Fibroblast of skin of right quadriceps (primary cell): ENCODE data around the gene SLC35F3.
A peak's percentile ranks its signal among the peaks of the same experiment; 100 is the strongest.

ENCODE experiments used
- DNase-seq: peaks from one replicate; pipeline ENCODE4 v3.0.0-alpha.2; 2013

The SLC35F3 gene

DNA sequence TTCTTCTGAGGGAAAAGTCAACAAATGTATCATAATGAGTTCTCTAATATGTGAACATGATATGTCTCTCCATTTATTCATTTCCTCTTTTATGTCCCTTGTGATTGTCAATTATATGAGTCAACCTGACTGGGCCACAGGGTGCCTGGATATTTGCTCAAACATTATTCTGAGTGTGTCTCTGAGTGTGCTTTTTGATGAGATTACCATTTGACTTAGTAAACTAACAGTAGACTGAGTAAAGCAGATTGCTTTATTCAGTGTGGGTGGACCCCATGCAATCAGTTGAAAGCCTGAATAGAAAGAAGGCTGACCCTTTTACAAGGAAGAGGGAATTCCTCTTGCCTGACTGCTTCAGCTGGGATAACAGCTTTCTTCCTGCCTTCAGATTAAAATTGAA lies 142.6 kb downstream of the SLC35F3 start:
- no peak for DNase-seq

DNA sequence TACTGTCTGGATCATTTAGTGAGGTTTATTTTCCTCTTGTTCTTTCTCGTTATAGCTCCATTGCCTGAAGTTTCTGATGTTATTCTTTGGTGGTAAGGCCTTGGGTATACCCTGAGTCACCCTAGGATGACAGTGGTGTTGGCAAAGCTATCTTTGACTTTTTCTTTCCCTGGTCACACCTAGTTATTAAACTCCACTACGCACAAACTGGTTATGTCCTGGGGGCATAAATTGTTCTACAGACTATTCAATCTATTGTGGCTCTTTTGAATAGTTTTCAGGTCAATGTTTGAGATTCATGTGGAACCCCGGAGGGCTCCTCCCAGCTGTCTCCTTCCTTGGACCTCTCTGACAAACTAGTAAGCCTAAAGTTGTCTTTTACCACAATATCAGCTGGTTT lies 157.7 kb downstream of the SLC35F3 start:
- no peak for DNase-seq

DNA sequence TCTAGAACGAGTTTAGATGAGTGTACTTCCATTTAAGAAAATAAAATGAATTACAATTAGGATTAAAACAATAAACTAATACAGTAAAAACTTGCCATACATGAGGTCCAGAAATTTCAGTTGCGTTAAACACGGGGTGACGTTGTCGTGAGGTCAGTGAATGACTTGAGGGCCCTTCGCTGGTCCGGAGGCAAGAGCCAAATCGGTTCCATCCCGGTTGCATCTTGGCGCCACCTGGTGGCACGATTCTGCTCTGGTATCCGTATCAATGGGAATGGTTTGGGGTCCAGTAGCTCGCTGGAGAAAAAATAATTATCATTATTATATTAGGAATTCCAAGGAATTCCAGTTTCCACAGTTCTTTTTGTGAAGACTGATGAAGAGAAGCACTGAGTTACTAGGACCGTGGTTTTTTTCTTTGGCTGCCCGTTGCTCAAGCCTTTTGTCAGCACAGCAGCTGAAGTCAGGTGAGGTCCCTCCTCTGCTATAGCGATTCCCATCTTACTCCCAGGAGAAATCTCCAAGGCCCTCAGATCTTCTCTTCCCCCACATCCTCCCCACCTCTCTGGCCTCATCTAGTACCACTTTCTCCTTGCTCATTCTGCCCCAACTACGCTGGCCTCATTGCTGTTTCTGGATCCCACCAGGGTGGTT lies 161.4 kb downstream of the SLC35F3 start:
- peak; percentile 54 for DNase-seq

DNA sequence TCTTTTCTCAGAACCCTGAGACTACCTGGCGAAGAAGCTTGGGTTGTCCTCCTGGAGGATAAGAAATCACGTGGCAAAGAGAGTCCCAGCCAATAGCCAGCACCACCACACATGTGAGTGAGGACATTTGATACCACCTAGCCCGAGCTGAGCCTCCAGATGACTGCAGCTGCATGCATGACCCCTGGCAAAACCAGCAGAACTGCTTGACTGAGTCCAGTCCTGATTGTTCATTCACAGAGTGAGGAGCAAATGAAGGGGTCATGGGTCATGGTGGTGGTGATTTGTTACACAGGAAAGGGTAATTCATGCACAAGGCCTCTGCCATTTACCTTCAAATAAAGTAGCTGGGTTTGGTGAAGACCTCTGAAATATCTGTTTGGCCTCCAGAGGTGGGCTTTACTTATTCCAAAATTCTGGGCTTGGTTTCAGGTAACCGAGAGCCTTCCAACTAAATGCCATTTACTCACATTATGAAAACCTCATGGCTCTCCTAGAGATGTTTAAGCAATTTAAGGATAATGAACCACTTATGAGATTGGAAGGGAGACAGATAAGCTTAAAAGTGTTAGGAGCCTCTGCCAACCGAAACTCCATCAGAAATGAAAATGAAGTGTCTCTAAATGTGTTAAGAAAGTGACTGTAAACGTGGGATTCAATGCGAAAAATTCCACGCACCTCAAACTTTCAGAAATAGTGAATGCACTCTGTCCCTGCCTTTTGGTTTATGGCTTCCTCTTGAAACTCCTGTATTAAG lies 163.3 kb downstream of the SLC35F3 start:
- no peak for DNase-seq

DNA sequence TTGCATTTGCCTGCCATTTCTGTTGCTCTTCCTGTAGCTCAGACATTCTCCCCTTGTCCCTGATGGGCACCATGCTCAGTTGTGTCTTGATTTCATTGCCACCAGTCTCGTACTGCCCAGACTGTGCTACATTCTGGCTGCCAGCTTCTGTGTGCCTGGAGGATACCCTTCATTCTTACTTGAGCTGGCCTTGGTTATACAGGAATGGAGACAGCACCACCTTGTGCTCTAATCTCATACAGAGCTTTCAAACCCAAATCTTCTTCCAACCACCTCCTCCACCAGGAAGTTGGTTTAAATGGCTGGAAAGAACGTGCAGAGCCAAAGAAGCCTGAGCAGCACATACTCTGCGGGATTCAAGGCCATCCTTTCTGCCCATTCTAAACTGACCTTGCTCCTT lies 165.3 kb downstream of the SLC35F3 start:
- DNase-seq, result no peak

DNA sequence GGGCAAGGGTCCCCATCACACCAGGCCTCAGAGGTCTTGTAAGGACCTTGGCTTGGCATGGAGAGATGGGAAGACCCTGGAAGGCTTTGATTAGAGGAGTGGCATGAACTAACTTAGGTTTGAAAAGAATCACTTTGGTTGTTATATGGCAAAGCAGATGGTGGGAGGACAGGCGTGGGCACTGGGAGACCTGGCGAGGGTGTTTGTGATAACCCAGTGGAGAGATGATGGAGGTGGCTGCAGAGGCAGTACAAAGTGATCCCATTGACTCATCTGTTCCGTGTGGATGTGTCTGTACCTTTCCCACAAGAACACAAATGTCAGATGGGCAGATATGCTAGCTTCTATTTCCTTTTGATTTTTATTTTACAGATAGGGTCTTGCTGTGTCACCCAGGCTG lies 168.3 kb downstream of the SLC35F3 start:
- DNase-seq, result no peak

DNA sequence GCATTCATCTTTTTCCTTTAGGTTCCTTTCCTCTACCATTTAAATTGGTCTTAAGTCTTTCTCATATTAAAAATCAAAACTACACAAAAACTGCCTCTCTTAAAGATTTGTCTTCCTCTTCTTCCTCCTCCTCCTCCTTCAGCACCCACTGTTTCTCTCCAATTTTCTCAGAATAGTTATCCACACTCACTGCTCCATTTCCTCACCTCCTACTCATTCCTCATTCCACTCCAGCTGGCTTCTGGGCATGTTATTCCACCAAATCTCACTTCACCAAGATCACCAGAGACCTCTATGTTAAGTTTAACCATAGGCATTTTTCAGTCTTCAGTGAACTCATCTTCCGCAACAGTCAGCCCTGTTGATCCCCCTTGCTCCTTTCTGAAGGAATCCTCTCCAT lies 173.7 kb downstream of the SLC35F3 start:
- no peak for DNase-seq

DNA sequence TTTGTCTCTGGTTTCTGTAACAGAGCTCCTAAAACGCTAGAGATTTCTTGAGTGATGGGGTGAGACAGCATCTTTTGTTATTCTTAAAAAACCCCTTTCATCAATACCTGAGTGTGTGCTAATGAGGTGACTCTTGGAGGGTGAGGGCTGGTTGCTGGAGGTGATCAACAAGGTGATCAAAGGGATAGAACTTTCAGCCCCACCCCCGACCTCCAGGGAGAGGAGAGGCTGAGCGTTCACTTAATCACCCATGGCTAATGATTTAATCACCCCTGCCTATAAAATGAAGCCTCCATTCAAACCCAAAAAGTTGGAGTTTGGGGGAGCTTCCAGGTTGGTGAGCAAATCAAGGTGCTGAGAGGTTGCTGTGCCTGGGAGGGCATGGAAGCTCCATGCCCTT lies 175.4 kb downstream of the SLC35F3 start:
- no peak for DNase-seq

DNA sequence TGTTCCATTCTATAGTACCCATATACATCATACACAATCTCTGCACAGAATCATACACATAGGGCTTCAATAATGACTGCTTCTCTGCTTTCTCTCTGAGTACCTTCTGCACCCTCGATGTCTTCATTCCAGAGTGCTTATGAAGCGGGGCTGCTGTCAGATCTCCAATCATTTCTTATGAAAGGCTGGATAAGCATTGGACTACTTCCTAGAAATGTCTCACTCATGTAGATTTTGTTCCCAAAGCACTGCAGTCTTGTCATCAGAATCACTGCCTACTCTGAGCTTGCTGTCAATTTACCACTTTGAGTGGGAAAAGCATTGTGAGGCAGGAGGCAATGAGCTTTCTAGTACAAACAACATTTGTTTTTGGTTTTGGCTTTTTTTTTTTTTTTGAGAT lies 179.0 kb downstream of the SLC35F3 start:
- no peak for DNase-seq

DNA sequence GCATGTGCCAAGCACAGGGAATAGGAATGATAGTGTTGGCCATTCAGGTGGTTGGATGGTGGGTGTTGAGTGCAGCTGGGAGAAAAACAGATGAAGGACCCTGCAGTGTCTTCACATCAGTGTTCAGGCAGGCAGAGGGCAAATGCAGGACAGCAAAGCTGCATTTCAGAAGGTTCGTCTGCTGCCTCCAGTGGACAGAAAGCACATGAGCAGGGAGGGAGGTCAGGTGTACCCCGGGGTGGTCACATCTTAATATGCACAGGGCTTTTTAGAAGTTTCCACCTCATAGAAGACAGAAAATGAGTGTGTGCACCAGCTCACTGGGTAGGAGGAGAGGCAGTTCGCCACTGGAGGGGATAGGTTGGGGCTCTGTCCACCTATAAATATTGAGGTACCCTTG lies 184.9 kb downstream of the SLC35F3 start:
- DNase-seq, result no peak

DNA sequence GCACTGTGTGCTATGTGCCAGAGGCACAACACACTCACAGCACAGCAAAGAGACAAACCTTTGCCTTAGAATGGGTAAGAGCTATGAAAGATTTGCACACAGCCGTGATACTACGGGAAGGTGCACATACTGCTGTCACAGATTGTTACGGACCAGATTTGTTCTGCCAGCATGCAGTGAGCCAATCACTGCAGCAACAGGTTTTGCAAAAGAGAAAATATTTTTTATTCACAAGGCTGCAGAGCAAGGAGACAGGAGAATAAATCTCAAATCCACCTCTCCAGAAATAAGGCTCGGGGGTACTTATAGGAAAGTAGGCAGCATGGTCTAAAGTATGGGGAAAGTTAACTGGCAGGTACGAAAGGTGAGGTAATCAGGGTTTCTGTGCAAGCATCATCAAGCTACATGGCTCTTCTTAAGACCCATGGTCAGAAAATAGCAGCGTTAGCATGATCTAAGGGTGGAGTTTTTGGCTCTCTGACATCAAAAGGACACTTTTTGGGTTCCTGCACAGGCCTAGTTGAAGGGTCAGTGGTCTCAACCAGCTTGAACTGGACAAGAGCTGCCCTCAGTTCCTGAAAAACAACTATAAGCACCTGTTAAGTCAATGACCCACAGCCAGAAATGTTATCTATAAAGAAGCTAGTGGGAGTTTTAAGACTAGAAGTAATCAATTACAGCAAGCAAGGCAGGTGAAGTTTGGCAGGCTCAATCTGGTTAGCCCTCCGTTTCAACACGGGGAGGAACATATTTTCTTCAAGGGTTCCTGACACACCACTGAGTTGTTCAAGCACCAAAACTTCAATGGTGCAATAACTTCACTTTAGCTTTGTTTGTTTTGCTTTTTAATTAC lies 186.0 kb downstream of the SLC35F3 start:
- no peak for DNase-seq

DNA sequence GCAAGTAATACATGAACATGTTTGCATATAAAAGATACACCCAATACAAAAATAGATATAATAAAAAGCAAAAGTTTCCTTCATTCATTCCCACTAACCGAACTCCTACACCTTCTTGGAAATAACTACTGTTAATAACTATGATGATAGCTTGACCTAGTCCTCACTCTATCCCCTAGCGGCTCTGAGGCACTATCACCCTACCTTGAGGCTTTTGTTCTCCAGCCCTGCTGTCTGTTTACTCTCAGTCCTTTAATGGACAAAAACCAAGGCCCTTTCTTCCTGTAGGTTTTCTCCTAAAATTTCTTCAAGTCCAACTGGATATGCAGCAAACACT lies 186.6 kb downstream of the SLC35F3 start:
- no peak for DNase-seq

DNA sequence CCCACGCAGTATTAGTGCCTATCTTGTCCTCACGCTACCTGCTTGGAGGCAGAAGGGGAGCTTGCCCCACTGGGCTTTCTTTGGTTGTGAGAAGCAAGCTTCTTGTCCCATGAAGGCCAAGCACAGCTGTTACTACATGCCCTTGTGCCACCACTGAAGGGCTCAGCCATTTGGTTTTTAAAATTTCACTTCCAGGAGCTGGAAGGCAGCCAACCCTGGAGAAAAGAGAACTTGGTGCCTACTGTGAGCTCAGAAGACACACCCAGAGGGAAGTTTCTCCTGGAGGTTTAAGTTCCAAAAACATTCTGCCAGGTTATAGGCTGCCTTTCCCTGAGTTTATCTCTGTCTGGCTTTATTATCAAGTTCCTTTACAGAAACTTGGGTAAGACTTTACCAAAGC lies 187.4 kb downstream of the SLC35F3 start:
- no peak for DNase-seq

DNA sequence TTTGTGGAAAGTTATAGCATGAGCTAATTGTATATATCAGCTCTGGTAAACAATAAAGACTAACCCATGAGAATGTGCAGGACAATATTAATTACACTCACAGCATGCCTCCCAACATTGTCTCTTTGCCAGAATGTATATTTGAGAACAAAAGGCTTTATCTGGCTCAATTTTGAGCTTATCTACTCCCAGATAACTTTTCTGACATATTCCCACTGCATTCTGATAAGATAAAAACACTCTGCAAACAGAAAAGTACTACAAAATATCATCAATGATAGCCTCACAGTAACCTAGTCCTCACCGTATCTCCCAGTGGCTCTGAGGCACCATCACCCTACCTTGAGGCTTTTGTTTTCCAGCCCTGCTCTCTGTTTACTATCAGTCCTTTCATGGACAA lies 188.6 kb downstream of the SLC35F3 start:
- no peak for DNase-seq

DNA sequence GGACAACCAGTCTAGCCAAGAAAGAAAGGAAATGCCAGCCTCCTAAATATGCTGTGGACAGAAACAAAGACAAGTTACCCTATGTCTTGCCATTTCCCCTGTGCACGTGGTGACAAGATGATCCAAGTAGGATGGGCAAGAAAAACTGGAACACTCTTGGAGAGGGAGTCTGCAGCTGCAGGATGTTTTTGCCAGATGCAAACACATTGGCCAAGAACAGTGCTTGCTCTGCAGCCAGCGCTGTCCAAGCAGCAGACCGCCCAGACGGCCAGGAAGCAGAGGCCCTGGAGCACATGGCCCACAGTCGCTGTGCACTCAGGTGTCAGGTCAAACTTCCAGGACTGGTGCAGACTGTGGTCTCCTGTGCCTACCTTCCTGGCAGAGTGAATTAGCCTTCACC lies 189.3 kb downstream of the SLC35F3 start:
- DNase-seq, result no peak

DNA sequence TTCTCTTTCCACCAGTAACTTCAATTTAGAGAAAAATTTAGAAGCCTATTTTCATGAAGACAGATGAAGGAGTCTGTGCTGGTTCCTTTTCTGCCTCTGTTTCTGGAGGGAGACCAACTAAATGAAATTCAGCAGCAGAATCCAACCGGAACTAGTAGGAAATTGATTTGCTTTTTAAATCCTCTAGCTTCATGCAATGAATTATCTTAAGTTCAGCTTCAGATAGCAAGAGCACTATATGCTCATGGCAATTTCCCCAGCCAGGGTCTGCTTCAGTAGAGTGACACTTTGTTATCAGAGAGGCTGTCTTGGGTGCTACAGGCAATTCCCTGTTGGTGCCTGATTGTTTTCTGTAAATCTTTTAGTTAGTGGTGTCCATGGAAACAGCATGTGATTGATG lies 189.7 kb downstream of the SLC35F3 start:
- no peak for DNase-seq

DNA sequence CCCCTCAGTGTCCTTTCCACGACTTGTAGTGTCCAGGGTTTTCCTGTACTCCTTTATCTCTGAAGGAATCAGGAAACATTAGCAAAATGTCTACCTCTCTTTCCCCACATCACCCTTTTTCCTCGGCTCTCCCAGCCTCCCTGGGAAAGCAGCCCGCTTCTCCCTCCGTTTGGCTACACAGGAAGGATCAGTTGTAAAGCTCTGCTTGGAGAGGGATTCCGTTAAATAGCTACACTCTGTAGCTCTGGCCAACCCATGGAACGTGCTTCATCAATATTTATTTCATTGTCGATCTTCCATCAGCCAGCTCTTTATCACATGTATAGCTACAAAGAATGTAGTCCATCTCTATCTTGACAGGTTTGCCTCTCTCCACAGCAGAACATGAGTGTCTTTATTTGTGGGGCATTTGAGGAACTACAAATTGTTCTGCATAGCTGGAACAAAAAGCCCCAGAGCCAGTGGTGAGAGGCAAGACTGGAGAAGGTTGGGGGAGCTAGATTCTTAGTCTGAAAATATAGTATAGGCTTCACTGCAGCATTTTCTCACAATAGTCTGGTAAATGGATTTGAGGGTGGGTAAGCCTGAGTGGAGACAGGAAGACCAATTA lies 191.8 kb downstream of the SLC35F3 start:
- no peak for DNase-seq

DNA sequence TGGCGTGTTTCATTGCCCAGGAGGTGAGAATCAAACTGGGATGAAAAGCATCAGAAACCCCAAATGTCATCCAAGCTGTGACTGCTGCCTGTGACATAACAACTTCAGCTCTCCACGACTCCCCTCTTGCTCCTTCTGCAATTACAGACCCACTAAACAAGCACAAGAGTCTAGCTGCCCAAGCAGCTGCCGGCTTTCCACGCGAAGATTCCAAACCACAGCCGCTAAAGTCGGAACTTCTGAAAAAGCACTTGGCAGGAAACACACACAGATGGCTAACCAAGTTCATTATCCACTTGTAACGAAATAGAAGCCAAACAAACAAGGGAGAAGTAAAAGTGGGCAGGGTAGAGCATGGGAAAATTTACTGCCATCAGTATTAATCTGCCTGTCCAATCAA lies 198.1 kb downstream of the SLC35F3 start:
- no peak for DNase-seq

DNA sequence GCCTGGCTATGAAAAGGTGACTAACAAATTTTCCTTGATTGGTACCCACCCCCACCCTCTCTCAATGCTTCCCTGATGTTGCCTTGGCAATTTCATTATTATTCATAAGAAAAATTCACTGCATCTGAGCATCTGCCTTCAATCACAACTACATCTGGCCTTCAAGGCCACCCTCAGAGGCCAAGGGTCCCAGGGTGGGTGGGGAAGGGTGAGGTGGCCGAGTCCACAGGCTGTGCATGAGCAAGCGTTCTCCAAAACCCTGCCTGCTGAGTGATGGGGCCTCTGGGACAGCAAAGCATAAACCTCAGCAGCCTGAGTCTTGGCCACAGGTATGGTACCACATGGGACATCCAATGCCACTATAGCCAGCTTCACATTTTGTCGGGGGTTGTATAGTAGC lies 198.7 kb downstream of the SLC35F3 start:
- no peak for DNase-seq

DNA sequence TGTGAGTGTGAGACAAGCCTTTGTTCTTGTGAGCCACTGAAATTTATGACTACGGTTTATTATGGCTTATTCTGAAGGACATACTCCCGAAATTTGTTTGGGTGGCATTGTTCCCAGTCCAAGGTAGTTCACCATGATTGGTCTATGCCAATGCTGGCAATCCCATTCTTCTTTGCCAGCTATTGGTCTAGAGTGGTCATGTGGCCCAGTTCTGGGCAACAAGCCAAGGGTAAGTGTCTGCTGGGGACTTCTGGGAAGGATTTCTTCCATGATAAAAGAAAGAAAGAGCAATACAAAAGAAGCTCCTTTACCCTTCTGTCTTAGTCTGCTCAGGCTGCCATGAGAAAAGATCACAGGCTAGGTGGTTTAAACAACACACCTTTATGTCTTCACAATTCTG lies 201.6 kb downstream of the SLC35F3 start:
- no peak for DNase-seq

DNA sequence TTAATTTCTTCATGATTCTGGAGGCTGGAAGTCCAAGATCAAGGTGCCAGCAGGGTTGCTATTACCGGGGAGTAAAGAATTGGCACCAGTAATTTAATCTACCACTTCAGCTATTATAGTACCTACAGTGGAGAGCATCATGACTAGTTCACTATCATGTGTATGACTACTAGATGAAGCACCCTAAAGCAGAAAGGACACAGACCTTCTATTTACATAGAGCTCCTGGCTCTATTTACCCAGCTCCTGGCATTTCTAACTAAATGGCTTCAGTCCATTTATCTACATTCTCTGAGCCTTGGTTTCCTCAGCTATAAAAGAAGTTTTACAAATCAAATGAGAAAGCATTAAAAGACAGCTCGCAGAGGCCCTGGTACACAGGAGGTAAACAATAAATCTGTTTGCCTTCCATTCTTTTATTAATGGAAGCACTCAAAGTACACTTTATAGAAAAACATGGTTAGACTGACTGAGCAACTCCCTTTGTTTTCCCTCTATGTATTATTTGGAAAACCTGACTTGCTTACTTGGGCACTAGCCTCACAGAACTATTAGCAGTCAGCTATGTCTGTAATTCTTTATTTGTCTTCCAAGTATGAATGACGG lies 203.0 kb downstream of the SLC35F3 start:
- no peak for DNase-seq

DNA sequence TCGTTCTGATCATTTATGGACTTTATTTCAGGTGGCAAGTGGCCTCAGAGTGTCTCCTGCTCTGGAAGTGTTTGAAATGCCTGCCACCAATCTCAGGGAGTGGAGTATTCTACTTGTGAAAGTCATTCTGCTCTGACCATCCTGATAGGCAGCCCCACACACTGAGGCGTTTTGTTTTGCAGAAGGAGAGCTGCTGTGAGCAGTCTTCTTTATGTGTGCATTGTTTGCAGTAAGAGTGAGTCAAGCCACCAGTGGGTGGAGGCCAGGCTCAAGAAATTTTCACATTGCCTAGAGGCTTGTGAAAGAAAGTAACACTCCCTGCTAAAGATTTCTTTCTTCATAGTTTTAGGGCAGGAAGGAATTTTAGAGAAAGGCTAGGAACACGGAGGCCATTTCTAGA lies 204.4 kb downstream of the SLC35F3 start:
- DNase-seq, result no peak

DNA sequence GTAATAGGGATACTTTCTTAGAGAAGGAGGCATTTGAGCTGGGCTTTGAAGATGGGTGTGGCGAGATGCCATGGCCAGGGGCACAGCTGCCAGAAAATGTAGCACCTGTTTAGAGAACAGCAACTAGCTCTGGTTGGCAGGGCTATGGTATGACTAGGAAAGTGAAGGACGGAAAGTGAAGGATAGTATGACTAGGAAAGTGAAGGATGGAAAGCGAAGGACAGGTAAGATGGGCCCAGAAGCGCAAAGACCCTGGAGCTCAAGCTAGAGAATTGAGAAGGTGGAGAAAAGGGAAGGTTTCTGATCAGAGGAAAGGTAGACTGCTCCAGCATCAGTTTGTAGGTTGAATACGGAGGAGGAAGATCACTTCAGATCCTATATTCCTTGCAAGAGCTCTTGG lies 205.4 kb downstream of the SLC35F3 start:
- DNase-seq, result no peak
